ENCODE results near the gene NAALADL1. TPM values are rescaled to one million over a fixed set of nuclear protein-coding genes. Genes with fewer than 3 reads are reported as not detected.

Gene NAALADL1
- total and polyA plus RNA-seq, 2 of the 4 experiments (the other 2 are of a cell fraction): 3.8 to 5.8 TPM

GRCh38 chr11:65040520-65040846 lies 17.9 kb downstream of the NAALADL1 start:
- Histone ChIP-seq H4K5ac (ENCODE audit: low read depth, low read length) (no peak overlapping the region), H4K91ac (ENCODE audit: insufficient read depth, low read depth, low read length) (0 out of 2 replicates have a peak overlapping the region, but pooled peaks have one; percentile 8), H3K4me1 (ENCODE audit: control insufficient read depth, insufficient read depth, low read length) (no peaks in the 10 kb centered on the region), H2AK9ac (replicated peaks; ENCODE audit: low read depth, low read length, poor library complexity) (no peak overlapping the region), H2AK5ac (ENCODE audit: low read depth, low read length) (no peak overlapping the region; the same call in 1 of the 2 replicates), H3K4me2 (ENCODE audit: low read depth, low read length) (peak overlapping the region; percentile 54; the same call in 1 of the 2 replicates), H2BK5ac (ENCODE audit: low read depth, low read length, poor library complexity, severe bottlenecking) (no peak overlapping the region), H4K8ac (ENCODE audit: low read depth in 2 of 2, low read length in 2 of 2) (peak overlapping the region; percentile 8 to 64; a peak in 2 of 4 replicates), H3K27ac (ENCODE audit: insufficient read depth, low read length) (peak overlapping the region; percentile 27; the same call in 1 of the 2 replicates), H3K18ac (ENCODE audit: low read depth, low read length) (no peak overlapping the region), H3K79me1 (ENCODE audit: low read depth in 1 of 2, low read length in 2 of 2) (peaks cover 17 to 37% of the 10 kb centered on the region in 2 experiments), H3K4ac (ENCODE audit: low read depth, low read length) (no peak overlapping the region), H2BK20ac (ENCODE audit: low read depth, low read length) (no peak overlapping the region), H3K14ac (replicated peaks; ENCODE audit: low read depth, low read length) (0 out of 2 replicates have a peak overlapping the region, but pooled peaks have one; percentile 24), H4K20me1 (ENCODE audit: insufficient read depth, low read length) (peaks cover 5% of the 10 kb centered on the region; the same call in 1 of the 2 replicates), H3K23ac (ENCODE audit: low read depth, low read length) (no peak overlapping the region), H2BK15ac (ENCODE audit: low read depth, low read length) (no peak overlapping the region), H3K9me1 (ENCODE audit: insufficient read depth, low read length) (peaks cover 9% of the 10 kb centered on the region; the same call in 1 of the 2 replicates), H3K36me3 (ENCODE audit: control insufficient read depth, insufficient read depth, low read length) (peaks cover 20% of the 10 kb centered on the region), H3K9ac (ENCODE audit: low read depth, low read length) (peak overlapping the region; percentile 58), H3K4me3 (ENCODE audit: insufficient read depth, low read depth, low read length) (peak overlapping the region; percentile 94), H3K27me3 (ENCODE audit: control insufficient read depth, insufficient read depth, low read length) (no peaks in the 10 kb centered on the region), H3K9me3 (ENCODE audit: control insufficient read depth, insufficient read depth, low read length) (no peaks in the 10 kb centered on the region), H3K56ac (ENCODE audit: extremely low read depth, insufficient read depth, low read length) (no peak overlapping the region), H2AFZ (replicated peaks; ENCODE audit: low read length, poor library complexity) (peak overlapping the region; percentile 93), H2BK120ac (ENCODE audit: low read depth, low read length) (no peak overlapping the region)
- POLR2A ChIA-PET (ENCODE audit: unreplicated experiment): interaction anchor here (0.6 kb wide), 1 partner anchor 12 kb away, joined by 3 read pairs; no protein-coding TSS in a partner anchor
- ATAC-seq (ENCODE audit: low read depth) (no peak), DNase-seq (no peak)
- dilution Hi-C loops (cut with HindIII; ENCODE audit: low sequenced_read_pairs, unreplicated experiment) (no loop called here), in situ Hi-C loops (cut with MboI; ENCODE audit: low sequenced_read_pairs) (no loop called here), intact Hi-C loops (cut with micrococcal nuclease) (loop anchor here (2.0 kb wide), 1 partner anchor 44 kb away; the partner anchor contains the start of genes CDCA5 and ZFPL1)
- CTCF ChIA-PET: interaction anchor here (1.0 to 1.4 kb wide), 2 partner anchors 18 to 72 kb away, joined by 3 read pairs; partner anchors contain the start of gene NAALADL1
- no TSS peak for BruUV-seq (replicated peaks)
- TF ChIP-seq BHLHE40 (IDR thresholded peaks at IDR 0.05; ENCODE audit: low read depth, low read length) (no peak), ELK1 (IDR thresholded peaks at IDR 0.05; ENCODE audit: borderline replicate concordance, low read depth, low read length) (no peak), MXI1 (IDR thresholded peaks at IDR 0.05; ENCODE audit: borderline replicate concordance, low read depth, low read length) (0 out of 2 replicates have a peak, but pooled peaks have one; percentile 31)
- WGBS, 2 experiments (ENCODE audit: extremely low coverage in 2 of 2, insufficient read length in 1 of 2): 0% methylated on average over 1 of the region's 7 CpGs; no CpG with 5 or more reads in 1 of the 2 experiments
